HCT116 (cell line): Measurements from ENCODE around the gene PREP. TPM values are rescaled to one million over a fixed set of nuclear protein-coding genes. Genes with fewer than 3 reads are reported as not detected.

Experiments used
- ATAC-seq: fragments of 200-7000 bp; cut with Tn5 transposase; 2 replicates; pipeline ENCODE4 v1.9.1; 2020; ENCODE audit warnings: mild to moderate bottlenecking, moderate library complexity
- BruUV-seq: library from RNA; stranded (reverse); fragments of 400-500 nt; replicated peaks from 2 replicates; lab custom pipeline; 2021; lab: Mats Ljungman, UMichigan
- CTCF ChIA-PET: fragments of 300-600 bp; sonication (Branson Sonifier 250); formaldehyde crosslinking; loops from one replicate; lab custom pipeline; 2021; ENCODE audit warnings: antibody characterized with exemption; lab: Charles Lee
- POLR2A ChIA-PET: fragments of 300-600, 350-600 bp; sonication (Branson Sonifier 250); formaldehyde crosslinking; loops from one replicate; lab custom pipeline; 2021; ENCODE audit warnings: antibody characterized with exemption; lab: Charles Lee
- RAD21 ChIA-PET, 2 experiments: fragments of 300-600 bp; sonication (Branson Sonifier 250); formaldehyde crosslinking; loops; one replicate each; lab custom pipeline; 2023; ENCODE audit warnings: low total read pairs in 2 of 2; ENCODE audit not compliant: uncharacterized antibody in 2 of 2, unreplicated experiment in 2 of 2, low non-redundant PET in 1 of 2; lab: Charles Lee
- DNase-seq: peaks from one replicate; pipeline ENCODE4 v3.0.0-alpha.2; 2010; ENCODE audit warnings: low read depth, low spot score
- H2AFZ ChIP-seq: fragments of 200-600 bp; shearing (Covaris generic), sonication (generic); 2 replicates; pipeline ENCODE4 v1.6.1; 2017; ENCODE audit warnings: low read depth, mixed run types, mixed read lengths, antibody characterized with exemption, low read length; ENCODE audit not compliant: poor library complexity, severe bottlenecking
- H3K27ac ChIP-seq: 2 replicates; pipeline ENCODE4 v1.5.1; 2012; ENCODE audit warnings: low read depth, low read length
- H3K27me3 ChIP-seq: fragments of 200-600 bp; sonication (generic); 2 replicates; pipeline ENCODE4 v1.6.1; 2016; ENCODE audit warnings: mixed run types, low read length, mixed read lengths; ENCODE audit not compliant: insufficient read depth
- H3K36me3 ChIP-seq, 2 experiments: fragments of 200-500 bp in 1 of 2; fragments of 200-600 bp in 1 of 2; sonication (Bioruptor generic) in 1 of 2; sonication (generic) in 1 of 2; 2 replicates each; pipeline versions ENCODE4 v1.5.1 to v1.6.1; 2014 to 2016; ENCODE audit warnings: low read length in 2 of 2, inconsistent platforms in 1 of 2, mixed read lengths in 1 of 2, mixed run types in 1 of 2; ENCODE audit not compliant: insufficient read depth in 2 of 2, control insufficient read depth in 1 of 2
- H3K4me1 ChIP-seq, 2 experiments: fragments of 200-600 bp in 1 of 2; sonication (generic) in 1 of 2; 2 replicates each; pipeline versions ENCODE4 v1.5.1 to v1.6.1; 2012 to 2017; ENCODE audit warnings: low read length in 2 of 2, inconsistent platforms in 1 of 2, mild to moderate bottlenecking in 1 of 2, mixed read lengths in 1 of 2, mixed run types in 1 of 2, moderate library complexity in 1 of 2; ENCODE audit not compliant: insufficient read depth in 2 of 2, control insufficient read depth in 1 of 2
- H3K4me2 ChIP-seq: fragments of 200-600 bp; sonication (generic); 2 replicates; pipeline ENCODE4 v1.6.1; 2017; ENCODE audit warnings: mixed run types, low read length, mixed read lengths
- H3K4me3 ChIP-seq, 2 experiments: fragments of 200-600 bp in 1 of 2; sonication (generic) in 1 of 2; replicated peaks in 1 of 2; 2 replicates each; pipeline ENCODE4 v1.5.1; 2011 to 2016; ENCODE audit warnings: low read length in 2 of 2, control low read depth in 1 of 2, low read depth in 1 of 2, mild to moderate bottlenecking in 1 of 2, mixed read lengths in 1 of 2, mixed run types in 1 of 2
- H3K79me2 ChIP-seq: fragments of 200-600 bp; sonication (generic); 2 replicates; pipeline ENCODE4 v1.6.1; 2017; ENCODE audit warnings: mild to moderate bottlenecking, mixed run types, low read length, moderate library complexity, mixed read lengths; ENCODE audit not compliant: insufficient read depth
- H3K9ac ChIP-seq: fragments of 200-600 bp; sonication (generic); 2 replicates; pipeline ENCODE4 v1.6.1; 2016; ENCODE audit warnings: low read length, mixed read lengths
- H3K9me2 ChIP-seq: fragments of 200-600 bp; sonication (generic), shearing (Covaris generic); 2 replicates; pipeline ENCODE4 v1.6.1; 2017; ENCODE audit warnings: mixed run types, mild to moderate bottlenecking, moderate library complexity; ENCODE audit not compliant: insufficient read depth
- H3K9me3 ChIP-seq, 2 experiments: fragments of 200-500 bp in 1 of 2; fragments of 200-600 bp in 1 of 2; sonication (Bioruptor generic) in 1 of 2; sonication (generic) in 1 of 2; 2 replicates each; pipeline ENCODE4 v1.6.1; 2014 to 2017; ENCODE audit warnings: low read length in 2 of 2, mixed read lengths in 2 of 2, inconsistent platforms in 1 of 2, low read depth in 1 of 2, mild to moderate bottlenecking in 1 of 2, mixed run types in 1 of 2, moderate library complexity in 1 of 2; ENCODE audit not compliant: control insufficient read depth in 1 of 2, insufficient read depth in 1 of 2
- H4K20me1 ChIP-seq: fragments of 200-600 bp; sonication (generic), shearing (Covaris generic); 2 replicates; pipeline ENCODE4 v1.6.1; 2017; ENCODE audit warnings: mixed run types, mild to moderate bottlenecking, moderate library complexity; ENCODE audit not compliant: insufficient read depth
- CBX3 ChIP-seq: IDR thresholded peaks from 2 replicates; pipeline ENCODE4 v1.6.1; 2012; ENCODE audit warnings: low read depth
- CTCF ChIP-seq, 3 experiments: fragments of 200-600 bp in 1 of 3; sonication (generic) in 1 of 3; IDR thresholded peaks in 2 of 3; conservative IDR thresholded peaks in 1 of 3; 2 replicates each; pipeline ENCODE4 v1.5.1; 2012 to 2017; ENCODE audit warnings: low read depth in 2 of 3, low read length in 2 of 3, antibody characterized with exemption in 1 of 3, borderline replicate concordance in 1 of 3, control low read depth in 1 of 3, mild to moderate bottlenecking in 1 of 3, mixed read lengths in 1 of 3, mixed run types in 1 of 3, moderate library complexity in 1 of 3; ENCODE audit not compliant: insufficient read depth in 1 of 3
- EZH2 ChIP-seq: fragments of 200-600 bp; sonication (generic); IDR thresholded peaks from 2 replicates; pipeline ENCODE4 v1.6.1; 2017; ENCODE audit warnings: antibody characterized with exemption, mixed run types
- POLR2A ChIP-seq: IDR thresholded peaks from 2 replicates; pipeline ENCODE4 v1.7.0; 2011; ENCODE audit warnings: borderline replicate concordance; ENCODE audit not compliant: insufficient read depth, insufficient read length; ENCODE audit errors: extremely low read depth
- RAD21 ChIP-seq: IDR thresholded peaks from 2 replicates; pipeline ENCODE4 v1.6.1; 2012; ENCODE audit warnings: low read depth, mild to moderate bottlenecking
- REST ChIP-seq: IDR thresholded peaks from 2 replicates; pipeline ENCODE4 v1.6.1; 2012; ENCODE audit warnings: low read depth
- SIN3A ChIP-seq: IDR thresholded peaks from 2 replicates; pipeline ENCODE4 v1.6.1; 2012; ENCODE audit warnings: low read depth
- intact Hi-C: fragments of 100-400 bp; cut with micrococcal nuclease; formaldehyde crosslinking; loops from 2 replicates; pipeline ENCODE4 v1.10.0; 2022
- total RNA-seq: library from RNA; stranded (reverse); gene quantifications from one replicate; pipeline ENCODE4 v1.2.1, GENCODE V29; 2021; ENCODE audit not compliant: unreplicated experiment

Gene PREP
- total RNA-seq, 1 experiment from 2014 or later = 53.5 TPM

- POLR2A ChIA-PET = no interaction called here
- CTCF ChIA-PET = no interaction called here
- TF ChIP-seq RAD21 = no peak
- no peak for TF ChIP-seq SIN3A
- TF ChIP-seq EZH2 = no peak
- TF ChIP-seq CTCF (IDR thresholded peaks at IDR 0.05 in 2 of 3, conservative IDR thresholded peaks at IDR 0.05 in 1 of 3; ENCODE audit: borderline replicate concordance in 1 of 3, insufficient read depth in 1 of 3, low read depth in 2 of 3, low read length in 2 of 3) = no peak
- TF ChIP-seq POLR2A = no peak
- no peak for TF ChIP-seq REST
- TF ChIP-seq CBX3 = no peak
- Histone ChIP-seq H3K27me3 (no peaks in the 10 kb centered on the region), H3K9me2 (no peaks in the 10 kb centered on the region), H3K4me3 (no peak overlapping the region), H3K4me1 (no peaks in the 10 kb centered on the region; a peak in 1 of 4 replicates), H2AFZ (no peak overlapping the region), H4K20me1 (no peaks in the 10 kb centered on the region), H3K4me2 (no peak overlapping the region), H3K79me2 (no peaks in the 10 kb centered on the region), H3K36me3 (peaks cover 0 to 6% of the 10 kb centered on the region in 2 experiments; a peak in 1 of 4 replicates), H3K9me3 (no peaks in the 10 kb centered on the region), H3K9ac (no peak overlapping the region), H3K27ac (no peak overlapping the region)
- DNase-seq (no peak), ATAC-seq (no peak)
- RAD21 ChIA-PET = no interaction called here
- intact Hi-C loops = no loop called here
- BruUV-seq = no TSS peak
These were observed 129.3 kb downstream of the PREP start for GRCh38 chr6:105273589-105273988.
